Measurements from ENCODE around the gene EIF5B.

EIF5B gene

GRCh38 chr2:99373144-99373543, 36.0 kb downstream of the EIF5B start:
- DNase-seq (ENCODE audit: low spot score) = no peak

- DNase-seq (ENCODE audit: low spot score) = no peak
These were observed 37.6 kb downstream of the EIF5B start for GRCh38 chr2:99374747-99375146.

GRCh38 chr2:99376254-99376864, 39.2 kb downstream of the EIF5B start:
- DNase-seq (ENCODE audit: low spot score) = no peak

GRCh38 chr2:99377879-99378278, 40.7 kb downstream of the EIF5B start:
- no peak for DNase-seq (ENCODE audit: low spot score)

- DNase-seq (ENCODE audit: low spot score) = no peak
These were observed 43.3 kb downstream of the EIF5B start for GRCh38 chr2:99380376-99381010.

GRCh38 chr2:99382143-99382542, 45.0 kb downstream of the EIF5B start:
- DNase-seq (ENCODE audit: low spot score) = no peak

- DNase-seq (ENCODE audit: low spot score) = no peak
These were observed 48.8 kb downstream of the EIF5B start for GRCh38 chr2:99386011-99386410.

GRCh38 chr2:99388892-99389291, 51.7 kb downstream of the EIF5B start:
- no peak for DNase-seq (ENCODE audit: low spot score)

- DNase-seq (ENCODE audit: low spot score) = no peak
These were observed 52.2 kb downstream of the EIF5B start for GRCh38 chr2:99389371-99389770.

GRCh38 chr2:99389946-99390345, 52.8 kb downstream of the EIF5B start:
- DNase-seq (ENCODE audit: low spot score) = no peak

GRCh38 chr2:99395589-99396130, 58.5 kb downstream of the EIF5B start:
- DNase-seq (ENCODE audit: low spot score) = no peak

- no peak for DNase-seq (ENCODE audit: low spot score)
These were observed 60.2 kb downstream of the EIF5B start for GRCh38 chr2:99397266-99397920.

- DNase-seq (ENCODE audit: low spot score) = no peak
These were observed 61.1 kb downstream of the EIF5B start for GRCh38 chr2:99398303-99398702.

- no peak for DNase-seq (ENCODE audit: low spot score)
These were observed 61.9 kb downstream of the EIF5B start for GRCh38 chr2:99399063-99399462.

GRCh38 chr2:99399795-99400194, 62.6 kb downstream of the EIF5B start:
- DNase-seq (ENCODE audit: low spot score) = no peak

- no peak for DNase-seq (ENCODE audit: low spot score)
These were observed 64.7 kb downstream of the EIF5B start for GRCh38 chr2:99401841-99402240.

GRCh38 chr2:99403084-99403483, 65.9 kb downstream of the EIF5B start:
- no peak for DNase-seq (ENCODE audit: low spot score)

- peak; percentile 56 for DNase-seq (ENCODE audit: low spot score)
These were observed 66.3 kb downstream of the EIF5B start for GRCh38 chr2:99403524-99403923.

GRCh38 chr2:99404039-99404796, 67.0 kb downstream of the EIF5B start:
- no peak for DNase-seq (ENCODE audit: low spot score)

- DNase-seq (ENCODE audit: low spot score) = no peak
These were observed 67.8 kb downstream of the EIF5B start for GRCh38 chr2:99404797-99405669.

GRCh38 chr2:99406137-99406536, 68.9 kb downstream of the EIF5B start:
- no peak for DNase-seq (ENCODE audit: low spot score)

GRCh38 chr2:99410276-99410675, 73.1 kb downstream of the EIF5B start:
- DNase-seq (ENCODE audit: low spot score) = no peak

All from HuH-7 (cell line).